Measurements from ENCODE around the gene MRTFA.
"Not testable (repeated sequence)": the region's sequence is repeated elsewhere in the genome, so short reads cannot be mapped to it uniquely, and the experiment has no call there.

Gene MRTFA

DNA sequence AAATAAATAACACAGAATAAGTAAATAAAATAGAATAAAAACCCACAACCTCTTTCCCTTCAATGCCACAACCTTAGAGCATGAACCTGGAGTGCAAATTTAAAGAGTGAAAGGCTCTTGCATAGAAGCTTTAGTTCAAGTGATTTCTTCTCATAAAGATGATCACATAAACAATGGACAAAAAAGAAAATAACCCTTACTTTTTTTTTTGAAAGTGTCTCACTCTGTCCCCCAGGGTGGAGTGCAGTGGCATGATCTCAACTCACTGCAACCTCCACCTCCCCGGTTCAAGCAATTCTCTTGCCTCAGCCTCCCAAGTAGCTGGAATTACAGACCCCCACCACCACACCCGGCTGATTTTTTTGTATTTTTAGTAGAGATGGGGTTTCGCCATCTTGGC lies 10.7 kb downstream of the MRTFA start:
- DNase-seq: not testable (repeated sequence)

DNA sequence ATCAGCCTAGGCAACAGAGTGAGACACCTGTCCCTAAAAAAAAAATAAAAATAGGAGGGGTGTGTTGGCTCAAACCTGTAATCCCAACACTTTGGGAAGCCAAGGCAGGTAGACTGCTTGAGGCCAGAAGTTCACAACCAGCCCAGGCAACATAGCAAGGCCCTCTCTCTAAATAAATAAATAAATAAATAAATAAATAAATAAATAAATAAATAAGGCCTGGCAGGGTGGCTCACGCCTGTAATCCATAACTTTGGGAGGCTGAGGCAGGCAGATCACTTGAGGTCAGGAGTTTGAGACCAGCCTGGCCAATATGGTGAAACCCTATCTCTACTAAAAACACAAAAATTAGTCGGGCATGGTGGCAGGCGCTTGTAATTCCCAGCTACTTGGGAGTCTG lies 11.2 kb downstream of the MRTFA start:
- DNase-seq: not testable (repeated sequence)

DNA sequence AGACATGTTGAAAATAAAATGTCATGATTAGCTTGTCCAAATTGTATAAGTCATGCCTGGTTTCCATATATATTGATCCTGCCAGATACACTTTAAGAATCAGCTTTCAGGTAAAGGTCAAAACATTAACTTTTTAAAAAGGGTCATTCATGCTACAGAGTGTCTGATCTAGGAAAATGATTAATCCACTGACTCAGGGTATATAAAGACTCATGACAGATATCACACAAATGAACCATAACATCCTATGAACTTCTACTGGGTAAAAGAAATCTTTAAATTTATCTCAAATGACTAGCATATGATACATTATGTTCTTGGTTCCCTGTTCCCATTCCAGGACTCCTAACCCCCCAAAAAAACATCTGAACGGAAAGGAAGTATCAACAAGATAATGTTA lies 11.7 kb downstream of the MRTFA start:
- no peak for DNase-seq

DNA sequence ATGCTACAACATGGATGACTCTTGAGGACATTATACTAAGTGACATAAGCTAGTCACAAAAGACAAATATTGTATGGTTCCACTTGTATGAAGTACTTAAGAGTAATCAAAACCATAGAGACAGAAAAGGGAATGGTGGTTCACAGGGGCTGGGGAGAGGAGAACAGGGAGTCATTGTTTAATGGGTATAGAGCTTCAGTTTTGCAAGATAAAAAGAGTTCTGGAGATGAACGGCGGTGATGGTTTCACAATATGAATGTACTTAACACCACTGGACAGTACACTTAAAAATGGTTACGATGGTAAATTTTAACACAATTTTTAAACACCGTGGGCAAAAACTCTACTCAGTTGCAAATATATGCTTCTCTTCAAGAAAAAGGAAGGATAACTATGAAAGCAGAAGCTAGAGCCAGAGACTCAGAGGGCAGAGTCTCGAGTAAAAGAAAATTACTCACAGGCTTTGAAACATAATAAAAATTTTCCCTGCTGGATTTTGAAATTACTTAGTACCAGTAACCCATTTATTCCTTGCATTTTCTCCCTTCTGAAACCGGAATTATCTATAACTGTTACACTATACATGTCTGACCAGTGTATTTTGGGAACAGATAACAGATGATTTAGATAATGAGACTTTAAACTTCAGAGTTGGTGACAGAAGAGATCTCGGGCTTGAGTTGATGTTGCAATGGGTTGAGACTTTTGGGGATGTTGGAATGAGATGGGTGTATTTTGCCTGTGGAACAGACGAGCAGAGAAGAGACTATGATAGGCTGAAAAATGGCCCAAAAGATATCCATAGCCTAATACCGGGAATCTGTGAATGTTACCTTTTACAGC lies 15.0 kb downstream of the MRTFA start:
- no peak for DNase-seq

DNA sequence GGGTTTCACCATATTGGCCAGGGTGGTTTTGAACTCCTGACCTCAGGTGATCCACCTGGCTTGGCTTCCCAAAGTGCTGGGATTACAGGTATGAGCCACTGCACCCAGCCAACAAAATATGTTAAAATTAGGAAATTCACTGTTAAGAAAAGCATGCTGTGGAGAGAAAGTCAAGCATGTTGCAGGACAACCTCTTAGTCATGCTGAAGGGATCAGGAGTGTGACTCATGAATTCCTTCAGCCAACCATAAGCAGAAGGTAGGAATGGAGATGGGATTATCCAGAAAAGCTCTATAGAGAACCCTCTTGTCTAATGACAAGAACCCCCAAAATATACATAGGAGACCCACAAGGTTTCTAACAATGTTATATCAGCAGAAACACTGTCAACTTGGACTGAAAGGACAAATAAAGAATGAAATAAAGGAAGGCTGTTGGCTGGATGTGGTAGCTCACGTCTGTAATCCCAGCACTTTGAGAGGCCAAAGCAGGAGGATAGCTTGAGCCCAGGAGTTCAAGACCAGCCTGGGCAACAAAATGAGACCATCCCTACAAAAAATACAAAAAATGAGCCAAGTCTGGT lies 16.0 kb downstream of the MRTFA start:
- no peak for DNase-seq

DNA sequence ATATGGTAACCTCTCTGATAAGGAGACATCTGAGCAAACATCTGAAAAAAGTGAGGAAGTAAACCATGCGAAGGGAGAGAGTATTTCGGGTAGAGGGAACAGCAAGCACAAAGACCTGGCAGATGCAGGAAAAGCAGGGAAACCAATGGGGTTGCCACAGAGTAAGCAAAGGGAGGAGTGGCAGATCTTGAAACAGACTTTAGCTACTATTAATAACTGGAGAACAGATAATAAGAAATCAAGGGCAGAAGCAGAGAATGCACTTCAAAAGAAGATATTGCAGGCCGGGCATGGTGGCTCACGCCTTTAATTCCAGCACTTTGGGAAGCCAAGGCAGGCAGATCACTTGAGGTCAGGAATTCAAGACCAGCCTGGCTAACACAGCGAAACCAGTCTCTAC lies 18.1 kb downstream of the MRTFA start:
- DNase-seq: no peak

- no peak for DNase-seq
Observed at GRCh38 chr22:40616578-40616977, 19.9 kb downstream of the MRTFA start.

DNA sequence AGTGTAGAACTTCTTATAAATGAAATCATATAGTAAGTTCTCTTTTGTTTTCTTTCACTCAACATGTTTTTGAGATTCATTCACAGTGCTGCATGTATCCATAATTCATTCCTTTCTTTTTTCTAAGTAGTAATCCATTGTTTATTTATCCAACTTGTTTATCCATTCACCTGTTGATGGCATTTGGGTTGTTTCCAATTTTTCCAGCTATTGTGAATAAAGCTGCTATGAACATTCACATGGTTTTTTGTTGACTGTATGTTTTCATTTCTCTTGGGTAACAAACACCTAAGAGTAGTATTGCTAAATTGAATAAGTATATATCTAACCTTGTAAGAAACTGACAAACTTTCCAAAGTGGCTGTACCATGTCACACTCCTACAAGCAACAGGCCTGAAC lies 23.5 kb downstream of the MRTFA start:
- no peak for DNase-seq

DNA sequence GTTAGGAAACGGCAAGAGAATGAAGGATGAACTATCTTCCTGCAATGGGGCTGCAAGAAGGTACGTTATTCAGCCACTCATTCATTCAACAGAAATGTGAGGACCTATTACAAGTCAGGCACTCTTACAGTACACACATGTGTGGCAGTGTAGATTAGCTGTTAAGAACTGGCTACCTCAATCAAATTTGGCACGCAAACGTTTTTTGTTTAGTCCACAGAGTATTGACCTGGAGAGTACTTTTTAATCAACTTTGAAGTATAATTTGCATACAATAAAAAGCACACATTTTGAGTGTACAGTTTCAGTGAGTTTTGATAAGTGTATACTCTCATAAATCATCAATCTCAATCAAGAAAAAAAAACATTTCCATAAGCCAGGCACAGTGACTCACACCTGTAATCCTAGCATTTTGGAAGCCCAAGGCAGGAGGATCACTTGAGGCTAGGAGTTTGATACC lies 24.2 kb downstream of the MRTFA start:
- DNase-seq: peak; percentile 60

GRCh38 chr22:40611606-40612005 lies 24.9 kb downstream of the MRTFA start:
- DNase-seq: no peak

- peak; percentile 72 for DNase-seq
Observed at GRCh38 chr22:40610329-40610850, 26.1 kb downstream of the MRTFA start.

GRCh38 chr22:40609216-40609615 lies 27.3 kb downstream of the MRTFA start:
- no peak for DNase-seq

DNA sequence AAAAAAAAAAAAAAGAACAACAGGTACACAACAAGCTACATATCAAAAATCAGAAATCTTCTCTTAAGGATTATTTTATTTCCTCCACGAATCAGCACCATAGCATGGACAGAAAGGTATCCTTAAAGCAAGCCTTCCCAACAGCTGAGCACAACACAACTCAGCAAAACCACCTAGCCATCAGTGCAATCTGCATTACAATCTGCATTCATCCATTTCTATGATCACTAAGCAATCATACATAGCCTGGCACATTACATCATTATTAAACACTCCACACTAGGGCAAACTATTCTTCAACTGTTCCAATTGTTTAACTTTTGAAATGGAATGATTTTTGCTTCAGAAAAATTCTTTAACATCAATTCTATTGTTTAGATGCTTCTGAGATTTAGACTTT lies 29.0 kb downstream of the MRTFA start:
- no peak for DNase-seq

DNA sequence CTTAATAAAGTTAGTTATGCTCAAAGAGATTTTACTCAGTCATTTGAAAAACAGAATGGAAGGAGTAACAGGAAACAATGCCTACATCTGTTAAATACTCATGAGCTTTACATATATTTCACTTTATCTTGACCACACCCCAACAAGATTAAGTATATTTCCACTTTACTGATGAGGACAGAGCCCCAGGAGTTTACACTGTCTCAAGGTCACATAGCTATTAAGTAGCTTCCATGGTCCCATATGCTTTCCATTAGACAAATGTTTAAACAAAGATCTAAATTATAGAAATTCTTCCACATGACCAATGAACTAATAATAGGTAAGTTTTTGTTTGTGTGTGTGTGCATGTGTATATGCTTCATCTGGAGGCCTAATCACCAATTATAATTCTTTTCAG lies 30.2 kb downstream of the MRTFA start:
- peak; percentile 28 for DNase-seq

GRCh38 chr22:40605761-40606160 lies 30.8 kb downstream of the MRTFA start:
- DNase-seq: no peak

DNA sequence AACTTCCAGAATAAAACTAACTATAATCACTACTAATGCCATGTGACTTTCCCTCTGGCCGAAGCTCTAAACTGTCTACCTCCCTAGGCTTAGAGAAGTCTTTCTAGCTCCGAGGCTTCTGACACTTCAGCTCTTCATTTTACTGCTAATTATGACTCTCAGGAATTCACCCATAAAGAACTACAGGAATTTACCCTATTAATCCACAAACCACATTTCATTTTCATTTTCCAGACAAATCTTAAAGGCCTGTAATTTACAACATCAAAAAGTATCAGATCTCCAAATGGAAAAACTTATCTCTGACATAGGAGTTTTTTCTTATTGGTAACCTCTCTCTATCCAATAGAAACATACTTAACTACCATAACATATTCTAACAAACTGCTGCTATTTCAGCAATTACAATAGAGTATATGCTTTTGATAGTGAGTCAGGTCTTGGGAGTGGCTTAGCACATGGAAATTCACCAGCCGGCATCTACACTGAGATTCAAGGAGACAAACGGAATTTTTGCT lies 33.4 kb downstream of the MRTFA start:
- DNase-seq: no peak

GRCh38 chr22:40602231-40602630 lies 34.3 kb downstream of the MRTFA start:
- DNase-seq: no peak

GRCh38 chr22:40599731-40600130 lies 36.8 kb downstream of the MRTFA start:
- no peak for DNase-seq

DNA sequence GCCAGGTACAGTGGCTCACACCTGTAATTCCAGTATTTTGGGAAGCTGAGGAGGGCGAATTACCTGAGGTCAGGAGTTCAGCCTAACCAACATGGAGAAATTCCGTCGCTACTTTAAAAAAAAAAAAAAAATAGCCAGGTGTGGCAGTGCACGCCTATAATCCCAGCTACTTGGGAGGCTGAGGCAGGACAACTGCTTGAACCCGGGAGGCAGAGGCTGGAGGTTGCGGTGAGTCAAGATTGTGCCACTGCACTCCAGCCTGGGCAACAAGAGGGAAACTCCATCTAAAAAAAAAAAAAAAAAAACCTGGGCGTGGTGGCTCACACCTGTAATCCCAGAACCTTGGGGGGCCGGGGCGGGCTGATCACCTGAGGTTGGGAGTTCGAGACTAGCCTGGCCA lies 37.8 kb downstream of the MRTFA start:
- DNase-seq: not testable (repeated sequence)

- DNase-seq: no peak
Observed at GRCh38 chr22:40597526-40598430, 38.7 kb downstream of the MRTFA start.

GRCh38 chr22:40595497-40596234 lies 40.9 kb downstream of the MRTFA start:
- DNase-seq: no peak

- DNase-seq: no peak
Observed at GRCh38 chr22:40594924-40595323, 41.6 kb downstream of the MRTFA start.
